HEK293 (cell line): Measurements from ENCODE around the gene CRTC1.
A peak's percentile ranks its signal among the peaks of the same experiment; 100 is the strongest.

ENCODE experiments used
- CTCF ChIA-PET: fragments of 350-600 bp; formaldehyde crosslinking; extraction: SDS; loops from one replicate; lab custom pipeline; 2021; ENCODE audit warnings: antibody characterized with exemption; lab: Yijun Ruan, JAX
- POLR2A ChIA-PET: fragments of 300-600 bp; formaldehyde crosslinking; extraction: SDS; loops from one replicate; lab custom pipeline; 2020; ENCODE audit warnings: antibody characterized with exemption, inconsistent platforms; lab: Yijun Ruan, JAX
- H3K27ac ChIP-seq: fragments of 200-500 bp; sonication (Bioruptor generic); 2 replicates; pipeline ENCODE4 v1.5.1; 2014; ENCODE audit warnings: low read depth, low read length, control low read depth, inconsistent platforms; ENCODE audit errors: extremely low read depth
- H3K36me3 ChIP-seq, 2 experiments: fragments of 200-500 bp in 1 of 2; sonication (Bioruptor generic) in 1 of 2; 1 replicate in 1 of 2; 2 replicates in 1 of 2; pipeline ENCODE4 v1.5.1; 2014 to 2017; ENCODE audit warnings: inconsistent platforms in 2 of 2, low read length in 2 of 2; ENCODE audit not compliant: control insufficient read depth in 2 of 2, insufficient read depth in 1 of 2
- H3K4me1 ChIP-seq: fragments of 200-500 bp; sonication (Bioruptor generic); 2 replicates; pipeline ENCODE4 v1.5.1; 2014; ENCODE audit warnings: mild to moderate bottlenecking, low read length, inconsistent platforms; ENCODE audit not compliant: control insufficient read depth, insufficient read depth
- H3K4me3 ChIP-seq: 2 replicates; pipeline ENCODE4 v1.5.1; 2011; ENCODE audit warnings: low read depth, mild to moderate bottlenecking, control low read depth, low read length, moderate library complexity
- H3K9me3 ChIP-seq: fragments of 200-500 bp; sonication (Bioruptor generic); 2 replicates; pipeline ENCODE4 v1.5.1; 2014; ENCODE audit warnings: low read depth, low read length, inconsistent platforms; ENCODE audit not compliant: control insufficient read depth, insufficient read depth
- MZF1 ChIP-seq: fragments of 450-650 bp; formaldehyde crosslinking; IDR thresholded peaks from 2 replicates; pipeline ENCODE4 v1.5.1; 2017; ENCODE audit warnings: missing biosample characterization, missing genetic modification characterization, borderline replicate concordance
- SALL2 ChIP-seq: fragments of 450-650 bp; formaldehyde crosslinking; IDR thresholded peaks from 2 replicates; pipeline ENCODE4 v1.5.0; 2017; ENCODE audit warnings: missing biosample characterization, mild to moderate bottlenecking, missing genetic modification characterization, borderline replicate concordance
- SP2 ChIP-seq: fragments of 450-650 bp; formaldehyde crosslinking; IDR thresholded peaks from 2 replicates; pipeline ENCODE4 v1.5.1; 2016; ENCODE audit warnings: missing biosample characterization, missing genetic modification characterization
- ZNF16 ChIP-seq: fragments of 450-650 bp; formaldehyde crosslinking; IDR thresholded peaks from 2 replicates; pipeline ENCODE4 v1.5.1; 2016; ENCODE audit warnings: low read depth, missing biosample characterization, missing genetic modification characterization
- ZNF223 ChIP-seq: fragments of 450-650 bp; formaldehyde crosslinking; IDR thresholded peaks from 2 replicates; pipeline ENCODE4 v1.5.1; 2016; ENCODE audit warnings: missing biosample characterization, missing genetic modification characterization
- ZNF302 ChIP-seq: fragments of 450-650 bp; formaldehyde crosslinking; IDR thresholded peaks from 2 replicates; pipeline ENCODE4 v1.5.1; 2016; ENCODE audit warnings: missing biosample characterization, missing genetic modification characterization, low read depth
- ZNF335 ChIP-seq: fragments of 450-650 bp; formaldehyde crosslinking; conservative IDR thresholded peaks from 2 replicates; pipeline ENCODE4 v1.5.1; 2016; ENCODE audit warnings: missing biosample characterization, missing genetic modification characterization
- ZNF350 ChIP-seq: fragments of 450-650 bp; formaldehyde crosslinking; IDR thresholded peaks from 2 replicates; pipeline ENCODE4 v1.5.0; 2017; ENCODE audit warnings: missing biosample characterization, mild to moderate bottlenecking, missing genetic modification characterization
- ZNF433 ChIP-seq: fragments of 450-650 bp; formaldehyde crosslinking; IDR thresholded peaks from 2 replicates; pipeline ENCODE4 v1.5.1; 2016; ENCODE audit warnings: missing biosample characterization, missing genetic modification characterization, low read depth
- ZNF529 ChIP-seq: fragments of 450-650 bp; formaldehyde crosslinking; IDR thresholded peaks from 2 replicates; pipeline ENCODE4 v1.5.1; 2017; ENCODE audit warnings: missing genetic modification characterization, missing biosample characterization; ENCODE audit not compliant: insufficient replicate concordance
- ZNF623 ChIP-seq: fragments of 450-650 bp; formaldehyde crosslinking; IDR thresholded peaks from 2 replicates; pipeline ENCODE4 v1.5.1; 2016; ENCODE audit warnings: missing biosample characterization, missing genetic modification characterization
- TF ChIP-seq, protein P1 (sequence below): fragments of 450-650 bp; formaldehyde crosslinking; IDR thresholded peaks from 2 replicates; pipeline ENCODE4 v1.5.1; 2016; ENCODE audit warnings: missing biosample characterization, missing genetic modification characterization, borderline replicate concordance
- TF ChIP-seq, protein P2 (sequence below): fragments of 450-650 bp; formaldehyde crosslinking; IDR thresholded peaks from 2 replicates; pipeline ENCODE4 v1.5.1; 2016; ENCODE audit warnings: missing biosample characterization, missing genetic modification characterization
- TF ChIP-seq, protein P3 (sequence below): fragments of 450-650 bp; formaldehyde crosslinking; IDR thresholded peaks from 2 replicates; pipeline ENCODE4 v1.5.1; 2016; ENCODE audit warnings: missing biosample characterization, missing genetic modification characterization, low read depth
- TF ChIP-seq, protein P4 (sequence below): fragments of 450-650 bp; formaldehyde crosslinking; IDR thresholded peaks from 2 replicates; pipeline ENCODE4 v1.5.1; 2016; ENCODE audit warnings: missing biosample characterization, missing genetic modification characterization
- TF ChIP-seq, protein P5 (sequence below): fragments of 450-650 bp; formaldehyde crosslinking; IDR thresholded peaks from 2 replicates; pipeline ENCODE4 v1.5.1; 2016; ENCODE audit warnings: missing biosample characterization, missing genetic modification characterization
- TF ChIP-seq, protein P6 (sequence below): fragments of 450-650 bp; formaldehyde crosslinking; IDR thresholded peaks from 2 replicates; pipeline ENCODE4 v1.5.1; 2016; ENCODE audit warnings: missing biosample characterization, missing genetic modification characterization

CRTC1 gene

DNA sequence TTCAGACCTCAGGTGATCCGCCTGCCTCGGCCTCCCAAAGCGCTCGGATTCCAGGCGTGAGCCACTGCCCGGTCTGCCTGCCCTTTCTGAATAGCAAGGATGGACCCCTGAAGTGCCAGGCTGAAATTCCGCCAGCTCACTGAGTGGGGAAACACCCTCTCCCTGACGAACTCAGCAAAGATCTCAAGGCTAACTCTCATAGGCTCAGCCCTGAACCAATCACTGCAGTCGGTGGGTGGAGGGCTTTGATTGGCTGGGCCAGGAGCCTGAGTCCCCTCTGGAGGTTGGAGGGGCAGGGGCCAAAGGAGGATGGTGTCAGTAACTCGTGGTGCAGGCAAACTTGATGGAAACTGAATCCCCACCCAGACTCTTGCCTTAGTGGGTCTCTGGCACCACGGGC lies 118.9 kb downstream of the CRTC1 start:
- H3K4me3 ChIP-seq = no peak overlapping the region
- H3K36me3 ChIP-seq = no peaks in the 10 kb centered on the region
- no peak overlapping the region for H3K27ac ChIP-seq
- H3K9me3 ChIP-seq = no peaks in the 10 kb centered on the region
- TF ChIP-seq SALL2 (tag by site-specific recombination) (no peak), SP2 (0 out of 2 replicates have a peak, but pooled peaks have one; percentile 28)
- POLR2A ChIA-PET = no interaction called here
- CTCF ChIA-PET = interaction anchor here (0.6 kb wide), 1 partner anchor 212 kb away, joined by 3 read pairs; no protein-coding TSS in a partner anchor
- H3K4me1 ChIP-seq = no peaks in the 10 kb centered on the region

DNA sequence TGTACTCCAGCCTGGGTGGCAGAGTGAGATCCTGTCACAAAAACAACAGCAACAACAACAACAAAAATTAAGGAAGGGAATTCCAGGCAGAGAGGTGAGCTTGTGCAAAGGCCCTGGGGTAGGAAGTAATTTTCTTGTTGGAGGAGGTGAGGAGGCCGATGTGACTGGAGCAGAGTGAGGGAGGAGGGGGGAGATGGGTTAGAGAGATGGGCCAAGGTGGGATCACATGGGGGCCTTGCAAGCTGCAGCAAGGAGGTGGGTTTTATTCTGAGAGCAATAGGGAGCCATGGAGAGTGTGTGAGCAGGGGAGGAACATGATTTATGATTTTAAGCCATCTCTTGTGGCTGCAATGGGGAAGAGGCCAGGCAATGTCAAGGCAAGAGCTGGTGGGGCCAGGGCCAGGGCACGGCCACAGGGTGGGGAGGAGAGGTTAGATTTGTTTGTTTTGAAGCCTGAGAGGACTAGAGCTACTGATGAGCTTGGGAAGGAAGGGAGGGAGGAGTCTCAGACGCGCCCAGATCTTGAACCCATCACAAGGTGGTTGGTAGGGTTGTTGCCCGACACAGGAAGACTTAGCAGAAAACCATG lies 120.2 kb downstream of the CRTC1 start:
- CTCF ChIA-PET = no interaction called here

DNA sequence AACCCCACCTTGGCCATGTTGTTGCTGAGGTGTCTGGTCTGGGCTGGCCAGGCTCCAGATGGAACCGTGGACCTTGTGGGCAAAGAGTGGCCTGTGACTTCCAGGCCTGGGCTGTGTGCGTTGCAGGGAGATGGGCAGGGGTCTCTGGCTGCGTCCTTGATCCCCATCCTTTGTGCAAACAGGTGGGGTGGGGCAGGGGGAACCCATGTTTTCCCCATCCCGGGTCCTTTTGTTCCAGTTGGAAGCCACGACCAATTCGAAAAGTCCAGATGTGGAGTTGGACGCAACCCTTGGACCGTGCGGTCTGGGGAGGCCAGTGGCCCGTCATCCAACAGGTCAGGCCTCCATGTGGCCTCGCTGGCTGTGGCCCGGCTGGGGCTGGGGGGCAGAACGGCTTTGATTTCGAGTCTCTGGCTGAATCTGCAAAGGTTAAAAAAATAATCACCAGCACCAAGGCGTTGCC lies 120.7 kb downstream of the CRTC1 start:
- TF ChIP-seq, protein P1, sequence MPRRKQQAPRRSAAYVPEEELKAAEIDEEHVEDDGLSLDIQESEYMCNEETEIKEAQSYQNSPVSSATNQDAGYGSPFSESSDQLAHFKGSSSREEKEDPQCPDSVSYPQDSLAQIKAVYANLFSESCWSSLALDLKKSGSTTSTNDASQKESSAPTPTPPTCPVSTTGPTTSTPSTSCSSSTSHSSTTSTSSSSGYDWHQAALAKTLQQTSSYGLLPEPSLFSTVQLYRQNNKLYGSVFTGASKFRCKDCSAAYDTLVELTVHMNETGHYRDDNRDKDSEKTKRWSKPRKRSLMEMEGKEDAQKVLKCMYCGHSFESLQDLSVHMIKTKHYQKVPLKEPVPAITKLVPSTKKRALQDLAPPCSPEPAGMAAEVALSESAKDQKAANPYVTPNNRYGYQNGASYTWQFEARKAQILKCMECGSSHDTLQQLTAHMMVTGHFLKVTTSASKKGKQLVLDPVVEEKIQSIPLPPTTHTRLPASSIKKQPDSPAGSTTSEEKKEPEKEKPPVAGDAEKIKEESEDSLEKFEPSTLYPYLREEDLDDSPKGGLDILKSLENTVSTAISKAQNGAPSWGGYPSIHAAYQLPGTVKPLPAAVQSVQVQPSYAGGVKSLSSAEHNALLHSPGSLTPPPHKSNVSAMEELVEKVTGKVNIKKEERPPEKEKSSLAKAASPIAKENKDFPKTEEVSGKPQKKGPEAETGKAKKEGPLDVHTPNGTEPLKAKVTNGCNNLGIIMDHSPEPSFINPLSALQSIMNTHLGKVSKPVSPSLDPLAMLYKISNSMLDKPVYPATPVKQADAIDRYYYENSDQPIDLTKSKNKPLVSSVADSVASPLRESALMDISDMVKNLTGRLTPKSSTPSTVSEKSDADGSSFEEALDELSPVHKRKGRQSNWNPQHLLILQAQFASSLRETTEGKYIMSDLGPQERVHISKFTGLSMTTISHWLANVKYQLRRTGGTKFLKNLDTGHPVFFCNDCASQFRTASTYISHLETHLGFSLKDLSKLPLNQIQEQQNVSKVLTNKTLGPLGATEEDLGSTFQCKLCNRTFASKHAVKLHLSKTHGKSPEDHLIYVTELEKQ = no peak
- TF ChIP-seq, protein P2, sequence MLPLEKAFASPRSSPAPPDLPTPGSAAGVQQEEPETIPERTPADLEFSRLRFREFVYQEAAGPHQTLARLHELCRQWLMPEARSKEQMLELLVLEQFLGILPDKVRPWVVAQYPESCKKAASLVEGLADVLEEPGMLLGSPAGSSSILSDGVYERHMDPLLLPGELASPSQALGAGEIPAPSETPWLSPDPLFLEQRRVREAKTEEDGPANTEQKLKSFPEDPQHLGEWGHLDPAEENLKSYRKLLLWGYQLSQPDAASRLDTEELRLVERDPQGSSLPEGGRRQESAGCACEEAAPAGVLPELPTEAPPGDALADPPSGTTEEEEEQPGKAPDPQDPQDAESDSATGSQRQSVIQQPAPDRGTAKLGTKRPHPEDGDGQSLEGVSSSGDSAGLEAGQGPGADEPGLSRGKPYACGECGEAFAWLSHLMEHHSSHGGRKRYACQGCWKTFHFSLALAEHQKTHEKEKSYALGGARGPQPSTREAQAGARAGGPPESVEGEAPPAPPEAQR (tag by site-specific recombination) = no peak
- TF ChIP-seq ZNF302 (no peak), MZF1 (no peak), ZNF350 (no peak), ZNF335 (tag by site-specific recombination) (no peak), ZNF223 (tag by site-specific recombination) (no peak)
- TF ChIP-seq, protein P3, sequence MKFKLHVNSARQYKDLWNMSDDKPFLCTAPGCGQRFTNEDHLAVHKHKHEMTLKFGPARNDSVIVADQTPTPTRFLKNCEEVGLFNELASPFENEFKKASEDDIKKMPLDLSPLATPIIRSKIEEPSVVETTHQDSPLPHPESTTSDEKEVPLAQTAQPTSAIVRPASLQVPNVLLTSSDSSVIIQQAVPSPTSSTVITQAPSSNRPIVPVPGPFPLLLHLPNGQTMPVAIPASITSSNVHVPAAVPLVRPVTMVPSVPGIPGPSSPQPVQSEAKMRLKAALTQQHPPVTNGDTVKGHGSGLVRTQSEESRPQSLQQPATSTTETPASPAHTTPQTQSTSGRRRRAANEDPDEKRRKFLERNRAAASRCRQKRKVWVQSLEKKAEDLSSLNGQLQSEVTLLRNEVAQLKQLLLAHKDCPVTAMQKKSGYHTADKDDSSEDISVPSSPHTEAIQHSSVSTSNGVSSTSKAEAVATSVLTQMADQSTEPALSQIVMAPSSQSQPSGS (tag by site-specific recombination) = no peak
- TF ChIP-seq, protein P4, sequence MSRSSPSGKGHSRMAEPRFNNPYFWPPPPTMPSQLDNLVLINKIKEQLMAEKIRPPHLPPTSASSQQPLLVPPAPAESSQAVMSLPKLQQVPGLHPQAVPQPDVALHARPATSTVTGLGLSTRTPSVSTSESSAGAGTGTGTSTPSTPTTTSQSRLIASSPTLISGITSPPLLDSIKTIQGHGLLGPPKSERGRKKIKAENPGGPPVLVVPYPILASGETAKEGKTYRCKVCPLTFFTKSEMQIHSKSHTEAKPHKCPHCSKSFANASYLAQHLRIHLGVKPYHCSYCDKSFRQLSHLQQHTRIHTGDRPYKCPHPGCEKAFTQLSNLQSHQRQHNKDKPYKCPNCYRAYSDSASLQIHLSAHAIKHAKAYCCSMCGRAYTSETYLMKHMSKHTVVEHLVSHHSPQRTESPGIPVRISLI (tag by site-specific recombination) = no peak
- POLR2A ChIA-PET = no interaction called here
- H3K27ac ChIP-seq = no peak overlapping the region

More for the DNA sequence above, 120.2 kb downstream of the CRTC1 start:
- no peak overlapping the region for H3K27ac ChIP-seq
- H3K36me3 ChIP-seq = no peaks in the 10 kb centered on the region
- no peak overlapping the region for H3K4me3 ChIP-seq
- no peaks in the 10 kb centered on the region for H3K4me1 ChIP-seq
- H3K9me3 ChIP-seq = no peaks in the 10 kb centered on the region
- TF ChIP-seq, protein P5, sequence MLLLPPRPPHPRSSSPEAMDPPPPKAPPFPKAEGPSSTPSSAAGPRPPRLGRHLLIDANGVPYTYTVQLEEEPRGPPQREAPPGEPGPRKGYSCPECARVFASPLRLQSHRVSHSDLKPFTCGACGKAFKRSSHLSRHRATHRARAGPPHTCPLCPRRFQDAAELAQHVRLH (tag by site-specific recombination) = 0 out of 2 replicates have a peak, but pooled peaks have one; percentile 22
- TF ChIP-seq, protein P6, sequence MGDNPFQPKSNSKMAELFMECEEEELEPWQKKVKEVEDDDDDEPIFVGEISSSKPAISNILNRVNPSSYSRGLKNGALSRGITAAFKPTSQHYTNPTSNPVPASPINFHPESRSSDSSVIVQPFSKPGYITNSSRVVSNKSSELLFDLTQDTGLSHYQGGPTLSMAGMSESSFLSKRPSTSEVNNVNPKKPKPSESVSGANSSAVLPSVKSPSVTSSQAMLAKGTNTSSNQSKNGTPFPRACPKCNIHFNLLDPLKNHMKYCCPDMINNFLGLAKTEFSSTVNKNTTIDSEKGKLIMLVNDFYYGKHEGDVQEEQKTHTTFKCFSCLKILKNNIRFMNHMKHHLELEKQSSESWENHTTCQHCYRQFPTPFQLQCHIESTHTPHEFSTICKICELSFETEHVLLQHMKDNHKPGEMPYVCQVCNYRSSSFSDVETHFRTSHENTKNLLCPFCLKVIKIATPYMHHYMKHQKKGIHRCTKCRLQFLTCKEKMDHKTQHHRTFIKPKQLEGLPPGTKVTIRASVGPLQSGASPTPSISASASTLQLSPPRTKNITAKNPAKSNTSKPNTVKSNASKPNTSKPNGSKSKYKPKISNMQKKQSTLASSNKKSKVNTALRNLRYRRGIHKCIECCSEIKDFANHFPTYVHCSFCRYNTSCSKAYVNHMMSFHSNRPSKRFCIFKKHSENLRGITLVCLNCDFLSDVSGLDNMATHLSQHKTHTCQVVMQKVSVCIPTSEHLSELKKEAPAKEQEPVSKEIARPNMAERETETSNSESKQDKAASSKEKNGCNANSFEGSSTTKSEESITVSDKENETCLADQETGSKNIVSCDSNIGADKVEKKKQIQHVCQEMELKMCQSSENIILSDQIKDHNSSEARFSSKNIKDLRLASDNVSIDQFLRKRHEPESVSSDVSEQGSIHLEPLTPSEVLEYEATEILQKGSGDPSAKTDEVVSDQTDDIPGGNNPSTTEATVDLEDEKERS (tag by site-specific recombination) = peak; percentile 86; the same call in 1 of the 2 replicates
- TF ChIP-seq ZNF623 (tag by site-specific recombination) (peak; percentile 99), ZNF529 (tag by site-specific recombination) (no peak), ZNF16 (tag by site-specific recombination) (peak; percentile 94), ZNF433 (tag by site-specific recombination) (no peak)
- POLR2A ChIA-PET = no interaction called here

More for the DNA sequence above, 120.7 kb downstream of the CRTC1 start:
- Histone ChIP-seq H3K4me3 (no peak overlapping the region), H3K9me3 (no peaks in the 10 kb centered on the region), H3K4me1 (no peaks in the 10 kb centered on the region), H3K36me3 (no peaks in the 10 kb centered on the region)
- CTCF ChIA-PET = no interaction called here
